Measurements from ENCODE around the gene SIGLEC1.

DNA sequence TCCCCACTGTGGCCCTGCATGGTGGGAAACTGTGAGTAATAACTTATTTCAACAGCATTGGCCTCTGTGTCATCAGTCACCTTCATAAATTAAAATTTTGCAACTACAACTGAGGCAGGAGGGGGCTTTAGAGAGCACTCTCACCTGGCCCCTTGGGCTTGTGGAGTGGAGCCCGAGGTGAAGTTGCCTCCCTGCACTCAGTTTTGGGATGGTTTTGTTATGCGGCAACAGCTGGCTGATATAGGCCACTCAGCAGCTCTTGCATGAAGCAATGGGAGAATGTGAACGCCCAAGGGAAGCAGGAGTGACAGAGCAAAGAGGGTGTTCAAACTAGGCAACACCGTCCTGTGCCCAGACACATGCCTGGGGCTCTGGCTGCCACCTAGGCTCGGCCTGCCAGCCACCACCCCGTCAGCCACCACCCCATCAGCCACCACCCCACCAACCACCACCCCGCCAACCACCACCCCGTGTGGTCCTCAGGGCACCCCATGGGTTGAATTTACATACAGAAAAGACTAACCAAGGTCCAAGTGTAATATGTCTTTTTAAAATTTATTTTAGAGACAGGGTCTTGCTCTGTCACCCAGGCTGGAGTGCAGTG lies 44.9 kb downstream of the SIGLEC1 start:
- TF ChIP-seq, protein P1, sequence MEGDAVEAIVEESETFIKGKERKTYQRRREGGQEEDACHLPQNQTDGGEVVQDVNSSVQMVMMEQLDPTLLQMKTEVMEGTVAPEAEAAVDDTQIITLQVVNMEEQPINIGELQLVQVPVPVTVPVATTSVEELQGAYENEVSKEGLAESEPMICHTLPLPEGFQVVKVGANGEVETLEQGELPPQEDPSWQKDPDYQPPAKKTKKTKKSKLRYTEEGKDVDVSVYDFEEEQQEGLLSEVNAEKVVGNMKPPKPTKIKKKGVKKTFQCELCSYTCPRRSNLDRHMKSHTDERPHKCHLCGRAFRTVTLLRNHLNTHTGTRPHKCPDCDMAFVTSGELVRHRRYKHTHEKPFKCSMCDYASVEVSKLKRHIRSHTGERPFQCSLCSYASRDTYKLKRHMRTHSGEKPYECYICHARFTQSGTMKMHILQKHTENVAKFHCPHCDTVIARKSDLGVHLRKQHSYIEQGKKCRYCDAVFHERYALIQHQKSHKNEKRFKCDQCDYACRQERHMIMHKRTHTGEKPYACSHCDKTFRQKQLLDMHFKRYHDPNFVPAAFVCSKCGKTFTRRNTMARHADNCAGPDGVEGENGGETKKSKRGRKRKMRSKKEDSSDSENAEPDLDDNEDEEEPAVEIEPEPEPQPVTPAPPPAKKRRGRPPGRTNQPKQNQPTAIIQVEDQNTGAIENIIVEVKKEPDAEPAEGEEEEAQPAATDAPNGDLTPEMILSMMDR (conservative IDR thresholded peaks at IDR 0.05; ENCODE audit: low read depth, low read length) = no peak
- no peak for TF ChIP-seq EZH2 (IDR thresholded peaks at IDR 0.05; ENCODE audit: borderline replicate concordance, low read depth, low read length, poor library complexity, severe bottlenecking)
